ENCODE measurements around the gene TMCC1.

Gene TMCC1

DNA sequence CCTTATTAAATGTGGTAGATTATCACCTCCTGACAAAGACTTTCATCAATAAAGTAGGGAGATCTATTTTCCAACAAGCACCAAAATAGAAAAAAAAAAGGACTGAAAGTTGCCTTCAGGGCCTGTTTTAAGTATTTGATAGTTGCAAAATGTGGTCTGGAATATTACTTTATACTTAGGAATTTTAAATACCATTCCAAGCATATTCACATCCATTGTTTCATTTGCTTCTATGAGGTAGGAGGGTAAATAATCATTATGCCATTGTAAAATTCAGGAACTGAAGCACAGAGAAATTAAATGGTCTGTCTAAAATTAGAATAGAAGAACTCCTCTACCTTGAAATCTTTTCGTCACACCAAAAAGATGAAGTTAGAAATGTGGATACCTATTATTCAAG lies 110.0 kb downstream of the TMCC1 start:
- no peak overlapping the region for H3K27ac ChIP-seq (replicated peaks)
- TF ChIP-seq, protein P1, sequence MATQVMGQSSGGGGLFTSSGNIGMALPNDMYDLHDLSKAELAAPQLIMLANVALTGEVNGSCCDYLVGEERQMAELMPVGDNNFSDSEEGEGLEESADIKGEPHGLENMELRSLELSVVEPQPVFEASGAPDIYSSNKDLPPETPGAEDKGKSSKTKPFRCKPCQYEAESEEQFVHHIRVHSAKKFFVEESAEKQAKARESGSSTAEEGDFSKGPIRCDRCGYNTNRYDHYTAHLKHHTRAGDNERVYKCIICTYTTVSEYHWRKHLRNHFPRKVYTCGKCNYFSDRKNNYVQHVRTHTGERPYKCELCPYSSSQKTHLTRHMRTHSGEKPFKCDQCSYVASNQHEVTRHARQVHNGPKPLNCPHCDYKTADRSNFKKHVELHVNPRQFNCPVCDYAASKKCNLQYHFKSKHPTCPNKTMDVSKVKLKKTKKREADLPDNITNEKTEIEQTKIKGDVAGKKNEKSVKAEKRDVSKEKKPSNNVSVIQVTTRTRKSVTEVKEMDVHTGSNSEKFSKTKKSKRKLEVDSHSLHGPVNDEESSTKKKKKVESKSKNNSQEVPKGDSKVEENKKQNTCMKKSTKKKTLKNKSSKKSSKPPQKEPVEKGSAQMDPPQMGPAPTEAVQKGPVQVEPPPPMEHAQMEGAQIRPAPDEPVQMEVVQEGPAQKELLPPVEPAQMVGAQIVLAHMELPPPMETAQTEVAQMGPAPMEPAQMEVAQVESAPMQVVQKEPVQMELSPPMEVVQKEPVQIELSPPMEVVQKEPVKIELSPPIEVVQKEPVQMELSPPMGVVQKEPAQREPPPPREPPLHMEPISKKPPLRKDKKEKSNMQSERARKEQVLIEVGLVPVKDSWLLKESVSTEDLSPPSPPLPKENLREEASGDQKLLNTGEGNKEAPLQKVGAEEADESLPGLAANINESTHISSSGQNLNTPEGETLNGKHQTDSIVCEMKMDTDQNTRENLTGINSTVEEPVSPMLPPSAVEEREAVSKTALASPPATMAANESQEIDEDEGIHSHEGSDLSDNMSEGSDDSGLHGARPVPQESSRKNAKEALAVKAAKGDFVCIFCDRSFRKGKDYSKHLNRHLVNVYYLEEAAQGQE (IDR thresholded peaks at IDR 0.05; ENCODE audit: insufficient replicate concordance, low read depth) = no peak
- TF ChIP-seq, protein P2, sequence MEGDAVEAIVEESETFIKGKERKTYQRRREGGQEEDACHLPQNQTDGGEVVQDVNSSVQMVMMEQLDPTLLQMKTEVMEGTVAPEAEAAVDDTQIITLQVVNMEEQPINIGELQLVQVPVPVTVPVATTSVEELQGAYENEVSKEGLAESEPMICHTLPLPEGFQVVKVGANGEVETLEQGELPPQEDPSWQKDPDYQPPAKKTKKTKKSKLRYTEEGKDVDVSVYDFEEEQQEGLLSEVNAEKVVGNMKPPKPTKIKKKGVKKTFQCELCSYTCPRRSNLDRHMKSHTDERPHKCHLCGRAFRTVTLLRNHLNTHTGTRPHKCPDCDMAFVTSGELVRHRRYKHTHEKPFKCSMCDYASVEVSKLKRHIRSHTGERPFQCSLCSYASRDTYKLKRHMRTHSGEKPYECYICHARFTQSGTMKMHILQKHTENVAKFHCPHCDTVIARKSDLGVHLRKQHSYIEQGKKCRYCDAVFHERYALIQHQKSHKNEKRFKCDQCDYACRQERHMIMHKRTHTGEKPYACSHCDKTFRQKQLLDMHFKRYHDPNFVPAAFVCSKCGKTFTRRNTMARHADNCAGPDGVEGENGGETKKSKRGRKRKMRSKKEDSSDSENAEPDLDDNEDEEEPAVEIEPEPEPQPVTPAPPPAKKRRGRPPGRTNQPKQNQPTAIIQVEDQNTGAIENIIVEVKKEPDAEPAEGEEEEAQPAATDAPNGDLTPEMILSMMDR (IDR thresholded peaks at IDR 0.05; ENCODE audit: insufficient read depth, low read length) = no peak
- TF ChIP-seq SPI1 (IDR thresholded peaks at IDR 0.05; ENCODE audit: borderline replicate concordance, low read depth) (no peak), POLR2AphosphoS5 (IDR thresholded peaks at IDR 0.05; ENCODE audit: low read depth) (no peak), GABPA (IDR thresholded peaks at IDR 0.05; ENCODE audit: low read depth) (no peak)
- no peak for DNase-seq (ENCODE audit: low read depth in 1 of 2, low spot score in 1 of 2)
- no peaks in the 10 kb centered on the region for H3K27me3 ChIP-seq (ENCODE audit: insufficient read depth, poor library complexity, severe bottlenecking)
- H3K4me3 ChIP-seq (replicated peaks; ENCODE audit: insufficient read depth, low read length) = no peak overlapping the region

DNA sequence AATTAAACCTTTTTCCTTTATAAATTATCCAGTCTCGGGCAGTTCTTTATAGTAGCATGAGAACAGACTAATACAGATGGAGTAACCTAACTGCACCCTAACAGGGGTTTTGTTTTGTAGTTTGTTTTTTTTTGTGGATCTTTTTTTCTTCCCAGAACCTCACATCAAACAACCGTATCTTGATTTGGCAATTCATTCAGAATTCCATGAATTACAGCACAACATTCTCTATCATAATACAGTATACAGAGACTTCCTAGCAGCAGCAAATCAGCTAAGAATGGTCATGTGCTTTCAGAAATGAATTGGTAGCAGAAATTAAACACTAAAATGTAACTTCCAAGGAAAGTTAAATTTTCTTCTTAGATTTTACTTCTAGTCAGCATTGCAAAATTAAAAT lies 114.6 kb downstream of the TMCC1 start:
- Histone ChIP-seq H3K27ac (replicated peaks) (no peak overlapping the region), H3K4me3 (replicated peaks; ENCODE audit: insufficient read depth, low read length) (no peak overlapping the region), H3K27me3 (ENCODE audit: insufficient read depth, poor library complexity, severe bottlenecking) (no peaks in the 10 kb centered on the region)
- TF ChIP-seq POLR2AphosphoS5 (IDR thresholded peaks at IDR 0.05; ENCODE audit: low read depth) = no peak
- TF ChIP-seq SPI1 (IDR thresholded peaks at IDR 0.05; ENCODE audit: borderline replicate concordance, low read depth) = no peak
- no peak for TF ChIP-seq GABPA (IDR thresholded peaks at IDR 0.05; ENCODE audit: low read depth)
- TF ChIP-seq, protein P2 (IDR thresholded peaks at IDR 0.05; ENCODE audit: insufficient read depth, low read length) = no peak
- TF ChIP-seq, protein P1 (IDR thresholded peaks at IDR 0.05; ENCODE audit: insufficient replicate concordance, low read depth) = no peak
- DNase-seq (ENCODE audit: low read depth in 1 of 2, low spot score in 1 of 2) = no peak

DNA sequence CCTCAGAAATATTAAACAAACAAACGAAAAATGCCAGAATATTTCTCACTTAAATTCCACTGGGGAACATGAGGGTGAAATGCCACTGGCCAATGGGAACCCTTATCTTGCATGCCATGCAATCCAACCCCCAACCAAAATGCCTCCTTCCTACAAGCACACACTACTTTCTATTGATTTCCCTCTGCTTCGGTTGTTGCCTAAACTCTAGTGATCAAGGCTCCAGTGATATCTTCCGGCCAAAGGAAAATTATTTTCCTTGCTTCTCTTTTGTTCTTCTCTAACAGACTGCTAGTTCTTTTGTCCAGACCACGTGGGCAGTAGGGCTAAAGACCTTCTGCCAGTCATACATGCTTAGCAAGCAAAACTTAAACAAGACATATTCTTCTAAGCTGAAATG lies 115.7 kb downstream of the TMCC1 start:
- no peaks in the 10 kb centered on the region for H3K27me3 ChIP-seq (ENCODE audit: insufficient read depth, poor library complexity, severe bottlenecking)
- no peak for TF ChIP-seq SPI1 (IDR thresholded peaks at IDR 0.05; ENCODE audit: borderline replicate concordance, low read depth)
- no peak for TF ChIP-seq GABPA (IDR thresholded peaks at IDR 0.05; ENCODE audit: low read depth)
- no peak for DNase-seq (ENCODE audit: low read depth in 1 of 2, low spot score in 1 of 2)
- H3K27ac ChIP-seq (replicated peaks) = no peak overlapping the region
- H3K4me3 ChIP-seq (replicated peaks; ENCODE audit: insufficient read depth, low read length) = no peak overlapping the region

DNA sequence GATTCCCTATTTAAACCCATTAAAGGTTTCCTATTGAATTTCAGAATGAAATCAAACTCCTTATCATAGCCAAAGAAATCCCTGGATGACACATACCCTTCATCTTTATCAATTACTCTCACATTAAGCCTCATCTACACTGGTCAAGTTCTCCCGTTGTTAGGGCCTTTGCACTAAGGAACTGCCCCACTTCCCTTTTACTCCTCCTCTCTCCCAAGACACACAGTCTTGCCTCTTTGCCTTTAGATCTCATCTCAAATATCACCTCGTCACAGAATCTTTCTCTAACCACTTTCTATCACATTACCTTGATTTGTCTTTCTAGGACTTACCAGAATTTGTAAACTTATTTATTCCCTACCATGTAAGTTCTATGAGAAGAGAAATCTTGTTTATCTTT lies 117.6 kb downstream of the TMCC1 start:
- DNase-seq (ENCODE audit: low read depth in 1 of 2, low spot score in 1 of 2) = no peak
- no peaks in the 10 kb centered on the region for H3K27me3 ChIP-seq (ENCODE audit: insufficient read depth, poor library complexity, severe bottlenecking)
- no peak overlapping the region for H3K27ac ChIP-seq (replicated peaks)
- peak; percentile 60; the same call in 1 of the 2 replicates for TF ChIP-seq SPI1 (IDR thresholded peaks at IDR 0.05; ENCODE audit: borderline replicate concordance, low read depth)
- TF ChIP-seq, protein P1 (IDR thresholded peaks at IDR 0.05; ENCODE audit: insufficient replicate concordance, low read depth) = no peak
- no peak for TF ChIP-seq POLR2AphosphoS5 (IDR thresholded peaks at IDR 0.05; ENCODE audit: low read depth)
- TF ChIP-seq GABPA (IDR thresholded peaks at IDR 0.05; ENCODE audit: low read depth) = no peak
- no peak overlapping the region for H3K4me3 ChIP-seq (replicated peaks; ENCODE audit: insufficient read depth, low read length)
